Neural progenitor cell (in vitro differentiated cells): Measurements from ENCODE around the gene ATP2A3. TPM values are rescaled to one million over a fixed set of nuclear protein-coding genes. Genes with fewer than 3 reads are reported as not detected.

ENCODE experiments used
- DNase-seq: peaks from one replicate; pipeline ENCODE4 v3.0.0-alpha.2; 2016; ENCODE audit warnings: low spot score
- H2AFZ ChIP-seq: fragments of 200-600 bp; sonication (generic); replicated peaks from 2 replicates; pipeline ENCODE4 v1.6.1; 2016; ENCODE audit warnings: antibody characterized with exemption
- H3F3A ChIP-seq: fragments of 200-600 bp; sonication (generic); 2 replicates; pipeline ENCODE4 v1.6.1; 2016; ENCODE audit warnings: antibody characterized with exemption, low read depth
- H3K27ac ChIP-seq: fragments of 200-600 bp; sonication (generic); 2 replicates; pipeline ENCODE4 v1.5.1; 2016; ENCODE audit warnings: mild to moderate bottlenecking
- H3K27me3 ChIP-seq: fragments of 200-600 bp; sonication (generic); 2 replicates; pipeline ENCODE4 v1.6.1; 2016; ENCODE audit warnings: mild to moderate bottlenecking, moderate library complexity
- H3K36me3 ChIP-seq: fragments of 200-600 bp; sonication (generic); 2 replicates; pipeline ENCODE4 v1.5.1; 2016
- H3K4me1 ChIP-seq: fragments of 200-600 bp; sonication (generic); 2 replicates; pipeline ENCODE4 v1.6.1; 2016; ENCODE audit warnings: mixed run types
- H3K4me2 ChIP-seq: fragments of 200-600 bp; sonication (generic); 2 replicates; pipeline ENCODE4 v1.6.1; 2016
- H3K4me3 ChIP-seq: fragments of 200-600 bp; sonication (generic); 2 replicates; pipeline ENCODE4 v1.5.1; 2016
- H3K79me2 ChIP-seq: fragments of 200-600 bp; sonication (generic); 2 replicates; pipeline ENCODE4 v1.6.1; 2016; ENCODE audit warnings: low read depth
- H3K9ac ChIP-seq: fragments of 200-600 bp; sonication (generic); 2 replicates; pipeline ENCODE4 v1.6.1; 2016
- H3K9me3 ChIP-seq: fragments of 200-600 bp; sonication (generic); 2 replicates; pipeline ENCODE4 v1.5.1; 2016; ENCODE audit warnings: low read depth
- H4K20me1 ChIP-seq: fragments of 200-600 bp; sonication (generic); 2 replicates; pipeline ENCODE4 v1.6.1; 2016; ENCODE audit warnings: low read depth
- H3K27ac Mint-ChIP-seq: 3 replicates; pipeline ENCODE4 v1.8.0; 2021; ENCODE audit warnings: mixed read lengths
- H3K27me3 Mint-ChIP-seq: 2 replicates; pipeline ENCODE4 v1.8.0; 2022; ENCODE audit warnings: low read depth, mild to moderate bottlenecking, inconsistent platforms, moderate library complexity, mixed read lengths; ENCODE audit not compliant: insufficient read depth
- H3K36me3 Mint-ChIP-seq: 3 replicates; pipeline ENCODE4 v1.8.0; 2021; ENCODE audit warnings: mixed read lengths
- H3K4me1 Mint-ChIP-seq: 3 replicates; pipeline ENCODE4 v1.8.0; 2021; ENCODE audit warnings: mixed read lengths
- H3K4me3 Mint-ChIP-seq: 3 replicates; pipeline ENCODE4 v1.8.0; 2021; ENCODE audit warnings: mild to moderate bottlenecking, moderate library complexity, mixed read lengths
- H3K9me3 Mint-ChIP-seq: 3 replicates; pipeline ENCODE4 v1.8.0; 2020; ENCODE audit warnings: mixed read lengths
- EZH2 ChIP-seq: fragments of 200-600 bp; sonication (generic); IDR thresholded peaks from 2 replicates; pipeline ENCODE4 v1.6.1; 2017; ENCODE audit warnings: antibody characterized with exemption, mild to moderate bottlenecking, moderate library complexity
- EZH2phosphoT487 ChIP-seq: fragments of 200-600 bp; sonication (generic); IDR thresholded peaks from 2 replicates; pipeline ENCODE4 v1.6.1; 2017; ENCODE audit warnings: antibody characterized with exemption
- total RNA-seq: library from RNA; depleted of rRNA; stranded (reverse); fragments of >200 nt; gene quantifications from 2 replicates; pipeline ENCODE4 v1.2.3, GENCODE V29; 2015; ENCODE audit warnings: low replicate concordance
- TF ChIP-seq, protein P1 (sequence below): fragments of 200-600 bp; sonication (generic); IDR thresholded peaks from 2 replicates; pipeline ENCODE4 v1.5.1; 2017; ENCODE audit warnings: antibody characterized with exemption, mild to moderate bottlenecking

The ATP2A3 gene
- total RNA-seq, 1 donor from 2014 or later: 0.65 TPM

DNA sequence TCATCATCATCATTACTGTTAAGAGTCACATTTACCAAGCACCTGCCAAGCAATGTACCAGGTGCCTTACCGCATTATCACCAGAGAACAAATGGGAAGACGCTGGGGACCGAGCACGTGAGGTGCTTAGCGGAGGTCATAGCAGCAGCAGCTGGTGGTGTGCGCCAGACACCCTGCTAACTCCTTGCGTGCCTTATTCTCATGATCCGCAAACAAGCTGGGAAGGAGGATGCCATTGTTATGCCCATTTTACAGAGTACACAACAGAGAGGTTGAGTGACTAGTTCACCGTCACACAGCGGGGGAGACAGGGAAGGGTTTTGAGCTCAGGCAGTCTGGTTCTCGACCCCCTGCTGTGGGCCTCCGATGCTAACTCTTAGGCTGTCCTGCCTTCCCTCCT lies 7.3 kb downstream of the ATP2A3 start:
- no peak for DNase-seq
- peaks cover 23% of the 10 kb centered on the region for H3K4me1 Mint-ChIP-seq
- peak overlapping the region; percentile 6 for H3K27ac Mint-ChIP-seq

DNA sequence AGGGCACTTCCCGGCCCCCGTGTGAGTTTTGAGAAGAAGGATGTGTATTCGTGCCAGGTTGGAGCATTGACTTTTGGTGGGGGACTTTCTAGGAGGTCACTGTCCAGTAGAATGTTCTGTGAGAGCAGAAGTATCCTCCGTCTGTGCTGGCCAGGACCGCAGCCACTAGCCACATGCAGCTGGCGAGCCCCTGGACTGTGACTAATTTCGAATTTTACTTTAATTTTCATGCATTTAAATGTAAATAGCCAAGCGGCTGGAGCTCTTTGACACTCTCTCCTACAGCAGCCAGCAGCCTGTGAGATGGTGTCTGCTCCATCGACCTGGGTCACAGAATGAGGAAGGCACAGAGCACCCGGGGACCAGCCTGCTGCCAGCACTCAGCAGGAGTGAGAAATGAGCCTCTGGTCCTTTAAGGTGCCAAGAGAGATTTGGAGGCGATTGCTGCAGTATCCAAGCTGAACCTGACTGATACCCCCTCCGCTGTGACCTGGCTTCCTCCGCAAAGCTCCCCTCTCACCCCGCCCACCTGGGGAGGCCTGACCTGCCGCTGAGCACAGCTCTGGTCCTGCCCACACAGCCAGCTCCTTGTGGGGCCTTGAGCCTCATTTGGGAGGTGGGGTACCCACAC lies 7.8 kb downstream of the ATP2A3 start:
- H3K4me3 ChIP-seq: no peak overlapping the region
- peak overlapping the region; percentile 6 for H3K27ac Mint-ChIP-seq

More for the DNA sequence above, 7.3 kb downstream of the ATP2A3 start:
- Histone ChIP-seq H3K27ac (no peak overlapping the region), H3K36me3 (no peaks in the 10 kb centered on the region), H3F3A (peaks cover 4% of the 10 kb centered on the region), H3K4me1 (peaks cover 6% of the 10 kb centered on the region), H2AFZ (no peak overlapping the region), H3K27me3 (peaks cover 20% of the 10 kb centered on the region), H3K4me2 (no peak overlapping the region), H3K9ac (no peak overlapping the region), H4K20me1 (no peaks in the 10 kb centered on the region), H3K9me3 (no peaks in the 10 kb centered on the region), H3K79me2 (no peaks in the 10 kb centered on the region), H3K4me3 (no peak overlapping the region)
- no peaks in the 10 kb centered on the region for H3K9me3 Mint-ChIP-seq
- peaks cover 32% of the 10 kb centered on the region for H3K27me3 Mint-ChIP-seq
- peak overlapping the region; percentile 2 for H3K4me3 Mint-ChIP-seq
- H3K36me3 Mint-ChIP-seq: no peaks in the 10 kb centered on the region
- no peak for TF ChIP-seq EZH2phosphoT487
- TF ChIP-seq, protein P1, sequence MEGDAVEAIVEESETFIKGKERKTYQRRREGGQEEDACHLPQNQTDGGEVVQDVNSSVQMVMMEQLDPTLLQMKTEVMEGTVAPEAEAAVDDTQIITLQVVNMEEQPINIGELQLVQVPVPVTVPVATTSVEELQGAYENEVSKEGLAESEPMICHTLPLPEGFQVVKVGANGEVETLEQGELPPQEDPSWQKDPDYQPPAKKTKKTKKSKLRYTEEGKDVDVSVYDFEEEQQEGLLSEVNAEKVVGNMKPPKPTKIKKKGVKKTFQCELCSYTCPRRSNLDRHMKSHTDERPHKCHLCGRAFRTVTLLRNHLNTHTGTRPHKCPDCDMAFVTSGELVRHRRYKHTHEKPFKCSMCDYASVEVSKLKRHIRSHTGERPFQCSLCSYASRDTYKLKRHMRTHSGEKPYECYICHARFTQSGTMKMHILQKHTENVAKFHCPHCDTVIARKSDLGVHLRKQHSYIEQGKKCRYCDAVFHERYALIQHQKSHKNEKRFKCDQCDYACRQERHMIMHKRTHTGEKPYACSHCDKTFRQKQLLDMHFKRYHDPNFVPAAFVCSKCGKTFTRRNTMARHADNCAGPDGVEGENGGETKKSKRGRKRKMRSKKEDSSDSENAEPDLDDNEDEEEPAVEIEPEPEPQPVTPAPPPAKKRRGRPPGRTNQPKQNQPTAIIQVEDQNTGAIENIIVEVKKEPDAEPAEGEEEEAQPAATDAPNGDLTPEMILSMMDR: no peak
- no peak for TF ChIP-seq EZH2

DNA sequence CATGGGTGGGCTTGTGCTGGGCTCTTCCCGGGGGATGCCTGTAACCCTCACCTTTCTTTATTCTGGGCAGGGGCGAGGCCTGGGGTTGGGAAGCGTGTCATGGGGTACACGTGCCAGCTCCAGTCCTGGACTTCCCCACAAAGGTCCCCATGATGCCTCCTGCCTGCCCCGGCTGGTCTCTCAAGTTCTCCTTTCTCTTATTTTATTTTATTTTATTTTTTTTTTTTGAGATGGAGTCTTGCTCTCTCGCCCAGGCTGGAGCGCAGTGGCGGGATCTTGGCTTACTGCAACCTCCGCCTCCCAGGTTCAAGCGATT lies 8.6 kb downstream of the ATP2A3 start:
- H3K9me3 Mint-ChIP-seq: no peaks in the 10 kb centered on the region
- H3K27ac Mint-ChIP-seq: no peak overlapping the region
- TF ChIP-seq, protein P1: no peak
- TF ChIP-seq EZH2: no peak
- TF ChIP-seq EZH2phosphoT487: no peak
- H3K4me3 Mint-ChIP-seq: no peak overlapping the region
- Histone ChIP-seq H3F3A (peaks cover 4% of the 10 kb centered on the region), H3K9me3 (no peaks in the 10 kb centered on the region), H3K4me2 (no peak overlapping the region), H3K4me1 (peaks cover 6% of the 10 kb centered on the region), H3K79me2 (no peaks in the 10 kb centered on the region), H3K9ac (no peak overlapping the region), H2AFZ (no peak overlapping the region), H3K27ac (no peak overlapping the region), H3K4me3 (no peak overlapping the region), H3K27me3 (peaks cover 7% of the 10 kb centered on the region), H4K20me1 (no peaks in the 10 kb centered on the region), H3K36me3 (no peaks in the 10 kb centered on the region)
- peaks cover 20% of the 10 kb centered on the region for H3K4me1 Mint-ChIP-seq
- H3K36me3 Mint-ChIP-seq: no peaks in the 10 kb centered on the region
- H3K27me3 Mint-ChIP-seq: peaks cover 22% of the 10 kb centered on the region
- no peak for DNase-seq

More for the DNA sequence above, 7.8 kb downstream of the ATP2A3 start:
- Histone ChIP-seq H4K20me1 (no peaks in the 10 kb centered on the region), H3K9me3 (no peaks in the 10 kb centered on the region), H2AFZ (no peak overlapping the region), H3K27me3 (peaks cover 15% of the 10 kb centered on the region), H3K9ac (no peak overlapping the region), H3K36me3 (no peaks in the 10 kb centered on the region), H3F3A (peaks cover 4% of the 10 kb centered on the region), H3K27ac (no peak overlapping the region), H3K79me2 (no peaks in the 10 kb centered on the region), H3K4me2 (no peak overlapping the region), H3K4me1 (peaks cover 6% of the 10 kb centered on the region)
- Mint-ChIP-seq H3K4me1 (peaks cover 23% of the 10 kb centered on the region), H3K9me3 (no peaks in the 10 kb centered on the region), H3K4me3 (peak overlapping the region; percentile 2), H3K27me3 (peaks cover 28% of the 10 kb centered on the region), H3K36me3 (no peaks in the 10 kb centered on the region)
- DNase-seq: no peak
- TF ChIP-seq, protein P1: no peak
- TF ChIP-seq EZH2: no peak
- no peak for TF ChIP-seq EZH2phosphoT487
